Keratinocyte (primary cell): ENCODE results near the gene NUDT7. TPM values are rescaled to one million over a fixed set of nuclear protein-coding genes. Genes with fewer than 3 reads are reported as not detected.

Source experiments
- DNase-seq: peaks from one replicate; pipeline ENCODE4 v3.0.0-alpha.2; 2011; ENCODE audit warnings: low read depth, missing footprints, low spot score
- FAIRE-seq: peaks from 2 replicates; lab custom pipeline; 2011; peaks lifted over from hg19 to GRCh38; lab: Jason Lieb, UNC
- H2AFZ ChIP-seq: 2 replicates; pipeline ENCODE4 v1.6.0; 2012; ENCODE audit warnings: low read length, control low read depth, inconsistent platforms; ENCODE audit not compliant: control insufficient read depth
- H3K27ac ChIP-seq: 2 replicates; pipeline ENCODE4 v1.5.1; 2011; ENCODE audit warnings: low read length; ENCODE audit not compliant: control insufficient read depth, insufficient read depth
- H3K27me3 ChIP-seq: 3 replicates; pipeline ENCODE4 v1.6.0; 2011; ENCODE audit warnings: low read length; ENCODE audit not compliant: control insufficient read depth, insufficient read depth; ENCODE audit errors: extremely low read depth
- H3K36me3 ChIP-seq, 2 experiments: 2 replicates in 1 of 2; 3 replicates in 1 of 2; pipeline ENCODE4 v1.5.1; 2011; ENCODE audit warnings: low read length in 2 of 2, mild to moderate bottlenecking in 1 of 2; ENCODE audit not compliant: control insufficient read depth in 2 of 2, insufficient read depth in 2 of 2; ENCODE audit errors: extremely low read depth in 1 of 2
- H3K4me1 ChIP-seq: 3 replicates; pipeline ENCODE4 v1.5.1; 2011; ENCODE audit warnings: low read length; ENCODE audit not compliant: control insufficient read depth, insufficient read depth; ENCODE audit errors: extremely low read depth
- H3K4me2 ChIP-seq: 3 replicates; pipeline ENCODE4 v1.6.0; 2011; ENCODE audit warnings: low read depth, low read length; ENCODE audit not compliant: control insufficient read depth, insufficient read depth; ENCODE audit errors: extremely low read depth
- H3K4me3 ChIP-seq, 3 experiments: fragments of 200-600 bp in 1 of 3; sonication (generic) in 1 of 3; 2 replicates in 2 of 3; 3 replicates in 1 of 3; pipeline ENCODE4 v1.5.1; 2011 to 2016; ENCODE audit warnings: low read length in 3 of 3, mild to moderate bottlenecking in 3 of 3, control low read depth in 2 of 3, inconsistent platforms in 1 of 3, low read depth in 1 of 3, mixed read lengths in 1 of 3, mixed run types in 1 of 3, moderate library complexity in 1 of 3; ENCODE audit not compliant: control insufficient read depth in 2 of 3, insufficient read depth in 2 of 3; ENCODE audit errors: extremely low read depth in 1 of 3
- H3K79me2 ChIP-seq: 2 replicates; pipeline ENCODE4 v1.6.0; 2012; ENCODE audit warnings: low read length; ENCODE audit not compliant: control insufficient read depth, insufficient read depth
- H3K9ac ChIP-seq: 3 replicates; pipeline ENCODE4 v1.6.0; 2011; ENCODE audit warnings: low read length; ENCODE audit not compliant: control insufficient read depth, insufficient read depth; ENCODE audit errors: extremely low read depth
- H3K9me1 ChIP-seq: 3 replicates; pipeline ENCODE4 v1.6.0; 2011; ENCODE audit warnings: low read length; ENCODE audit not compliant: control insufficient read depth, insufficient read depth; ENCODE audit errors: extremely low read depth
- H3K9me3 ChIP-seq: 2 replicates; pipeline ENCODE4 v1.5.1; 2012; ENCODE audit warnings: low read depth, low read length; ENCODE audit not compliant: control insufficient read depth
- H4K20me1 ChIP-seq: 3 replicates; pipeline ENCODE4 v1.6.0; 2011; ENCODE audit warnings: low read length; ENCODE audit not compliant: control insufficient read depth, insufficient read depth; ENCODE audit errors: extremely low read depth
- CTCF ChIP-seq, 3 experiments: IDR thresholded peaks in 1 of 3; conservative IDR thresholded peaks in 1 of 3; optimal IDR thresholded peaks in 1 of 3; 2 replicates in 2 of 3; 3 replicates in 1 of 3; pipeline versions ENCODE3 to v1.5.1; 2011; ENCODE audit warnings: low read length in 3 of 3, mild to moderate bottlenecking in 3 of 3, moderate library complexity in 2 of 3, control low read depth in 1 of 3, inconsistent platforms in 1 of 3; ENCODE audit not compliant: insufficient read depth in 2 of 3; ENCODE audit errors: extremely low read depth in 1 of 3
- EZH2 ChIP-seq: IDR thresholded peaks from one replicate; pipeline ENCODE4 v1.6.1; 2012; ENCODE audit warnings: inconsistent platforms, mild to moderate bottlenecking, low read length, moderate library complexity
- dilution Hi-C: fragments of 300-500 bp; cut with MboI; formaldehyde crosslinking; loops from one replicate; pipeline ENCODE4 v1.7.0; 2020; ENCODE audit warnings: low sequenced_read_pairs; ENCODE audit not compliant: extremely low pct_ligation_motif_present
- polyA plus RNA-seq, 5 experiments: library from polyadenylated mRNA; depleted of rRNA in 3 of 5; stranded (reverse) in 3 of 5; stranded (forward) in 1 of 5; unstranded in 1 of 5; fragments of >200 nt; gene quantifications; 1 replicate in 1 of 5; 2 replicates in 3 of 5; 3 replicates in 1 of 5; pipeline versions ENCODE4 v1.2.1 to v1.2.3, GENCODE V29; 2011 to 2012; ENCODE audit warnings: missing spikeins in 2 of 5, low read depth in 1 of 5, low replicate concordance in 1 of 5

The NUDT7 gene
- polyA plus RNA-seq, 1 donor (not counting 4 experiments of a cell fraction or from before 2014, with no cell fraction given) = 14.6 TPM

- H3K9ac ChIP-seq = no peak overlapping the region
- no peak overlapping the region for H2AFZ ChIP-seq
- H3K4me2 ChIP-seq = no peak overlapping the region
- H4K20me1 ChIP-seq = no peaks in the 10 kb centered on the region
- no peak overlapping the region for H3K4me3 ChIP-seq
- no peaks in the 10 kb centered on the region for H3K36me3 ChIP-seq
- FAIRE-seq (no peak), DNase-seq (no peak)
- H3K27ac ChIP-seq = no peak overlapping the region
- H3K4me1 ChIP-seq = no peaks in the 10 kb centered on the region
- no peaks in the 10 kb centered on the region for H3K9me1 ChIP-seq
- H3K79me2 ChIP-seq = no peaks in the 10 kb centered on the region
- dilution Hi-C loops = no loop called here
- no peaks in the 10 kb centered on the region for H3K27me3 ChIP-seq
- TF ChIP-seq CTCF (optimal IDR thresholded peaks at IDR 0.05 in 1 of 3, IDR thresholded peaks at IDR 0.05 in 1 of 3, conservative IDR thresholded peaks at IDR 0.05 in 1 of 3; ENCODE audit: extremely low read depth in 1 of 3, insufficient read depth in 2 of 3, low read length in 3 of 3) = no peak
- TF ChIP-seq EZH2 = no peak
- no peaks in the 10 kb centered on the region for H3K9me3 ChIP-seq
These were observed 23.7 kb downstream of the NUDT7 start for GRCh38 chr16:77745972-77746371.

DNA sequence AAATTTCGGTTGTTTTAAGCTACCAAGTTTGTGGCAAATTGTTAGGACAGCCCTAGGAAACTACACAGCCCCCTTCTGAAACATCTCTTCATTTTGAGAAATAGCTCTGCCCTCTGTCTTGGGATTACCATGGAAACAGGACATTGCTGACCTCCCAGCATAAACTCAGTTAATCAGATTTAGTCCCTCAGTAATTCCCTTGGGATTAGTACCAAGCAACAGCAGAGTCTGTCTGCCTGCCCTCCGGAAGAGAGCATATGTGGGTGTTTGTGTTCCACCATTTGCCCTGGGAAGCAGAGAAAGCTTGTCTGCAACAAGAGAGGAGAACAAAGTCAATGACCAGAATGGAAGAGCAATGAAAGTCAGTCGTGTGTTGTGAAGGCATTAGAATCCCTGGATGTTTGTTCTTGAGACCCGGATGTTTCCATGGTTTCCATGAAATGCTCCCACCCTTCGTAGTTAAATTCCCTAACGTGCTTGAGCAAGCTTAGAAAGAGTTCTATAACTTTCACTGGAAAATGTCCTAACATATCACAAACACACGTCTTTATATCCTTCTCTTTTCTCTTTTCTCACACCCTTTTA lies 26.2 kb downstream of the NUDT7 start:
- Histone ChIP-seq H3K27ac (no peak overlapping the region), H3K4me3 (no peak overlapping the region), H4K20me1 (no peaks in the 10 kb centered on the region), H3K4me2 (no peak overlapping the region), H3K9me1 (no peaks in the 10 kb centered on the region), H3K27me3 (no peaks in the 10 kb centered on the region), H3K9ac (no peak overlapping the region), H3K79me2 (no peaks in the 10 kb centered on the region), H3K9me3 (no peaks in the 10 kb centered on the region), H3K36me3 (no peaks in the 10 kb centered on the region), H3K4me1 (no peaks in the 10 kb centered on the region), H2AFZ (no peak overlapping the region)
- dilution Hi-C loops = no loop called here
- no peak for TF ChIP-seq EZH2
- no peak for TF ChIP-seq CTCF (optimal IDR thresholded peaks at IDR 0.05 in 1 of 3, IDR thresholded peaks at IDR 0.05 in 1 of 3, conservative IDR thresholded peaks at IDR 0.05 in 1 of 3; ENCODE audit: extremely low read depth in 1 of 3, insufficient read depth in 2 of 3, low read length in 3 of 3)
- FAIRE-seq = no peak
- no peak for DNase-seq
